Right ventricle myocardium inferior (tissue), 1 donor: Measurements from ENCODE around the gene TGM4. TPM values are rescaled to one million over a fixed set of nuclear protein-coding genes. Genes with fewer than 3 reads are reported as not detected.

Experiments used
- ATAC-seq: fragments of 200-7000 bp; cut with Tn5 transposase; one replicate; pipeline ENCODE4 v1.9.1; 2020; ENCODE audit warnings: mild to moderate bottlenecking, moderate library complexity
- DNase-seq: peaks from one replicate; pipeline ENCODE4 v3.0.0; 2021; ENCODE audit errors: missing footprints
- intact Hi-C: fragments of 100-400 bp; cut with DNase I; formaldehyde crosslinking; loops from one replicate; pipeline ENCODE4 v1.11.0; 2022
- total RNA-seq: library from RNA; stranded (reverse); fragmentation: NEBNext Ultra II Directional; extraction: Animal tissue kit (Norgen Biotek cat#: 25700); gene quantifications from one replicate; pipeline ENCODE4 v1.2.1, GENCODE V29; 2021
- donor health status: DM: no; HTN: yes; CAD: no; lungs with severe emphysema.

TGM4 gene
- total RNA-seq, 1 donor from 2014 or later = not detected

- DNase-seq (no peak), ATAC-seq (no peak)
- intact Hi-C loops = no loop called here
Measured at GRCh38 chr3:44870375-44871061, 3.9 kb upstream of the TGM4 start.

DNA sequence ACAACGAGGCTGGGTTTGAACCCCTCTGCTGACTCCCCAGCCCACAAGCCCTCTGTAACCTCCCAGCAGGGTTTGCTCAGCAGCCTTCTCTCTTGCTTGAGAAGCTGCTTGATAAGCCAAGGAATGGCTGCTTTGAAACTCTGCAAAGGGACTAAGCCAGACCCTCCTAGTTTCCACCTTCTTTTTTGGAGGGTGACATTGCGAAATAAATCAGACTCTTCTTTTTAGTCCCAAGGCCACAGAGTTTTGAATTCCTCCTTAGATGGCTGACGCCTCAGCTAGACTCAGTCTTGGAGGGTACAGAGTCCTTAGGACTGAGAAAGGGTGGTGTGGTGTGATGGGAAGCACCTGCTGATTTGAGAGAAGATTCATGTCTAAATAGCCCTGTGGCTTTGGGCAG lies 1.2 kb downstream of the TGM4 start:
- DNase-seq = no peak
- ATAC-seq = no peak
- intact Hi-C loops = no loop called here

DNA sequence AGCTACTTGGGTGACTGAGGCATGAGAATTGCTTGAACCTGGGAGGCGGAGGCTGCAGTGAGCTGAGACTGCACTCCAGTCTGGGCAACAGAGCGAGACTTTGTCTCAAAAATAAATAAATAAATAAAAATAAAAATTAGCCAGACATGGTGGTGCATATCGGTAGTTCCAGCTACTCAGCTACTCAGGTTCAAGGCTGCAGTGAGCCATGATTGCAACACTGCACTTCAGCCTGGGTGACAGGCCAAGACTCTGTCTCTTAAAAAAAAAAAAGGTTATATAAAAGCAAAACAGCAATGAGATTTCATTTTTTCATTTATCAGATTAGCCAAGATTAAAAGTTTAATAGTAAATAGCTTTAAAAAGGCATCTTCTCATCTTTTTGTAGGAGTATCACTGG lies 2.9 kb downstream of the TGM4 start:
- no peak for ATAC-seq
- DNase-seq = no peak
- intact Hi-C loops = no loop called here

DNA sequence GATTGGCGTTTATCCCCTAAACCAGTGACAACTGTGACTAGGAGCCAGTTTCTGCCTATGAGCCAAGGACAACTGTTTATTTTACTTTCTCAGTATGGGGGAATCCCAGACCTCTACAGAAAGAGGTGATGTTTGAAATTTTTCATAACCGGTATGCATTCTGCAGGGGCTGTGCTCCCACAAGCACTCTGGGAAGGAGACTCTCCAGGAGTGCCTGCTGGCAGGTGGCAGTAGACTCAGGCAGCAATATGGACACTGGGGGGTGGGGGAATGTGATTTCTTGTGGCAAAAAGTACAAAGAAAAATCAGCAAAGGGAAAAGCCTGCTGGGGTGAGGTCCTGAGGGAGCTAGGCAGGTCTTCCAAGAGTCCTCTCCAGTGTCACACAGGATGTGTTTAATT lies 5.9 kb downstream of the TGM4 start:
- no peak for DNase-seq
- ATAC-seq = no peak

GRCh38 chr3:44883213-44883955 lies 9.0 kb downstream of the TGM4 start:
- DNase-seq = no peak
- no peak for ATAC-seq
- intact Hi-C loops = no loop called here

More for the DNA sequence above, 5.9 kb downstream of the TGM4 start:
- intact Hi-C loops = no loop called here

DNA sequence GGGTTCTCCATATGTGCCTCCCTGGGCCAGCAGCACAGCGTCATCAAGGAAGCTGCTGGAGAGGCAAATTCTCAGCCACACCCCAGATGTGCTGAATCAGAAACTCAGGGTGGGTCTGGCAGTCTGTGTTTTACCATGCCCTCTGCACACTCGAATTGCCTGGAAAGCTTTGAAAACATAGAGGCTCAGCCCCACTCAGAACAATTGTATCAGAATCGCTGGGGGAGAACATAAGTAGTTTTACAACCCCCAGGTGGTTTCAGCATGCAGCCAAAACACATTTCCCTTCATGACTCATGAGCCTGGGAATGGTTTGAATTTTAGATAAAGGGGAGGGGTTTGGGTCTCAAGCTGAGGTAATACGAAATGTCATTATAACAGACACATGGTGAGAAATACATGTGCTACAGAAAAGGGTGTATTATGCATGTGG lies 9.6 kb downstream of the TGM4 start:
- intact Hi-C loops = no loop called here
- ATAC-seq (no peak), DNase-seq (no peak)

DNA sequence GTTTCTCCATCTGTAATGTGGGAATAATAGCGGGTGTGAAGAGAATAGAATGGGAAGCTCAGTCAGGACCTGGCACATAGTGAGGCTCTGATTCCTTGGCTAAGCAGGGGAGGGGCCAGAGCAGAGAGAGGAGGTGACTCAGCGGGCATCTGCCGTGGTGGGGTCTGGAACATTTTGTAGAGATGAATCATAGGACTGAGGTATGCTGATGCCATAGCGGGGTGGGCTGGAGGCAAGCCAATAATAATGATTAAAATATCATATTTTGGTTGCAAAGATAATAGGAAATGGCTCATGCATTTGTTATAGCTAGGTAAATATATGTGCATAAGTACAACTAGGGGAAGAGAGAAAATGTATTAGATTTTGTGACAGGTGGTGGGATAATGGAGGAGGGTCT lies 11.2 kb downstream of the TGM4 start:
- DNase-seq (no peak), ATAC-seq (no peak)
- intact Hi-C loops = no loop called here

GRCh38 chr3:44886561-44886960 lies 12.2 kb downstream of the TGM4 start:
- ATAC-seq (no peak), DNase-seq (no peak)
- intact Hi-C loops = no loop called here

GRCh38 chr3:44887101-44887500 lies 12.7 kb downstream of the TGM4 start:
- intact Hi-C loops = no loop called here
- DNase-seq (no peak), ATAC-seq (no peak)

- ATAC-seq = no peak
- no peak for DNase-seq
- intact Hi-C loops = no loop called here
Measured at GRCh38 chr3:44890258-44890657, 15.8 kb downstream of the TGM4 start.

DNA sequence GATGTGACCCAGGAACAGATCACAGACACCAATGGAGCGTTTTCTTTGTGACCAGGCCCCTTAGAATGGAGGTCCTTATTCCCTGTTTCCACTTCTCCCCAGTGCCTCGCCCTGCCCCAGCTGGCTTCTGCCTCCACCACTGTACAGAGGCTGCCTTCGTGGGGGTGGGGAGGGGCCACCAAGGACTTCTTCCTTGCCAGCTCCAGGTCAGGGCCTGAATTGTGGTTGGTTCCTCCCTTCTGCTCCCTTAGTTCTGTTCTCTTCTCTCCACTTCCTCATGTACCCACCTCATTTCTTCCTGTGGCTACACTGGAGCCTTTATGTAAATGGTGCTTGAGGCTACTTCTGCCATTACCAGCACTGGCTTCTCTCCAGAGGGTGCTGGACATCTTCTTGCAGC lies 16.4 kb downstream of the TGM4 start:
- ATAC-seq (no peak), DNase-seq (no peak)
- intact Hi-C loops = no loop called here

GRCh38 chr3:44892689-44893088 lies 18.3 kb downstream of the TGM4 start:
- intact Hi-C loops = no loop called here
- ATAC-seq = no peak
- no peak for DNase-seq

DNA sequence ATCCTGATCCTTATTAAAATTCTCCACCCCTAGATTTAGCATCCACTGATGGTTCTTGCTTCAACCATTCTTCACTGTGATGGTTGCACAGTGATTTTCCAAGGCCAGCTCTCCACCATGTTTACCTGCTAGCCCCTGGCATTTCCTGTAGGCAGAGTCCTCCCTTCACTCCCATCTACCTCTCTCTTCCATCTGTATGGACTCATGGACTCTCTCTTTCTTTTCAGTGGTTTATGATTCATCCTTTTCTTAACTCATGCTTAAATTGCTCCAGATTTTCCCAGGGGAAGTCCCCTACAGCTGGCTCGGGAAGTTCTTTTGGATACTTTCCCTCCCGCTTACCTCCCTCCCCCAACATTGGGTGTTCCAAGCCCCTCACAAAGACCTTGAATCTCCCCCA lies 18.7 kb downstream of the TGM4 start:
- intact Hi-C loops = no loop called here
- DNase-seq (no peak), ATAC-seq (no peak)

DNA sequence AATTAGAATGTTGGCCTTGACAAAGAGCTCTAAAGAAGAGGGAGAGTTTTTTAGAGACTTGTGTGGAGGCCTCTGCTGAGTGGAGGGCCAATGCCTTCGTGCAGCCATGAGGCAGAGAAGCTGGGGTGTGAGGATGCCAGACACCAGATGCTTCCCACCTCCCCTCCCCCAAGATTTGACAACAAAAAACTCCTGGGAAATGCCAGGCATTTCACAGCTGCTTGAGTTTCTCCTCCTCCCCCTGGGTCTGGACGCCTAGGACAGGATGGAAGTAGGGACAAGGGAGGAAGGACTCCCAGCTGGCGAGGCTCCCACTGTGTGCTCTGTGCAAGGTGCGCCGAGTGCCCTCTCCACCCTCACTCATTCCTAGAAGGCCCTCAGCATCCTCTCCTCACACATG lies 20.1 kb downstream of the TGM4 start:
- intact Hi-C loops = no loop called here
- ATAC-seq = no peak
- no peak for DNase-seq

- ATAC-seq = no peak
- intact Hi-C loops = no loop called here
- DNase-seq = no peak
Measured at GRCh38 chr3:44896440-44896839, 22.0 kb downstream of the TGM4 start.

DNA sequence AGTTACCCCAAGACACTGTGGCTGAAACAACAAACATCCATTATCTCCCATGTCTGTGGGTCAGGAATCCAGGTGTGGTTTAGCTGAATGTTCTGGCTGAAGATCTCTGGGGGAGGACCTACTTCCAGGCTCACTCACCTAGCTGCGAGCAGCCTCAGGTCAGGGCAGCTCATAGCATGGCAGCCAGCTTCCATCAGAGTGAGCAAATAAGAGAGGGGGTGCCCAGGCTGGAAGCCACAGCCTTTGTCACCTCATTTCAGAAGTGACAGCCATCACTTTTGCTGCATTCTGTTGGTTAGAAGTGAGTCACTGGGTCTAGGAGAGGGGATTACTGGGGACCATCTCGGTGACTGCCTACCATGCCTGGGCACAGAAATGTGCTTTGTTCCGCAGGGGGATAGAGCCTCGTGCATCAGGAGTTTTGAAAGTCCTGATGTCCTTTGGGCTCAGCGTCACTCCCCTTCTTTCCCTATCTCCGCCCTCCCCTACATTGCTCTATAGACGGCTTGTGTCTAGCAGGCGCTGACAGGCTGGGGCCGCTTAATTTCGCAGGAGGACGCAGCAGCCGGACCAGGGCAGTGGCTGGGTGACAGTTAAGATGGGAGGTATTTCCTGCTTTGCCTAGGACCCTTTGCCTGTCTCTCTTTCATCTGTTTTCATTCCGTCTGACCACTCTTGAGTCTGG lies 25.4 kb downstream of the TGM4 start:
- ATAC-seq = no peak
- DNase-seq = no peak
- intact Hi-C loops = no loop called here

DNA sequence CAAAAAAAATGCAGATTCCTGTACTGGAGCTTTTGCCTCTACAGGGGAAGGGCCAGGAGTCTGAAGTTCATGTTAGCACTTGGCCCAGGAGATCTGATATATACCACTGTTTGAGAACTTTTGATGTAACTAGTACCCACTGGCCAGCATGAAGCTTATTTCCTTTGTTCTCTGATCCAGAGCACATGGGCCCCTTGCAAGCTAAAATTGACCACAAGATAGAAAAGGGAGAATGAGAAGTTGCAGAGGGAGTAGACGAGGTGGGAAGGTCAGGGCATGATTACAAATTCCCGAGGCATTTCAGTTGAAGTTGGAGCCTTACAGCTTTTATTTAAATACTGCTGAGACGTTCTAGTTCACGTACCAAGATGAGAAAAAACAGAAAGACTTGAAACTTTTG lies 28.2 kb downstream of the TGM4 start:
- intact Hi-C loops = no loop called here
- ATAC-seq (no peak), DNase-seq (no peak)

- ATAC-seq = no peak
- DNase-seq = no peak
- intact Hi-C loops = no loop called here
Measured at GRCh38 chr3:44903314-44903713, 28.9 kb downstream of the TGM4 start.

GRCh38 chr3:44903751-44904150 lies 29.3 kb downstream of the TGM4 start:
- intact Hi-C loops = no loop called here
- DNase-seq (no peak), ATAC-seq (no peak)
